Mononuclear cell (primary cell): Measurements from ENCODE around the gene GDPD5. TPM values are rescaled to one million over a fixed set of nuclear protein-coding genes. Genes with fewer than 3 reads are reported as not detected.
A peak's percentile ranks its signal among the peaks of the same experiment; 100 is the strongest.

Source experiments
- H3K27me3 ChIP-seq: 2 replicates; pipeline ENCODE4 v1.6.0; 2011; ENCODE audit warnings: low read length, control low read depth; ENCODE audit not compliant: insufficient read depth
- H3K4me1 ChIP-seq: 2 replicates; pipeline ENCODE4 v1.5.1; 2011; ENCODE audit warnings: mild to moderate bottlenecking, low read length, control low read depth; ENCODE audit not compliant: insufficient read depth
- H3K4me3 ChIP-seq: 2 replicates; pipeline ENCODE4 v1.5.1; 2011; ENCODE audit warnings: mild to moderate bottlenecking, low read length, moderate library complexity
- H3K9me3 ChIP-seq: 2 replicates; pipeline ENCODE4 v1.5.1; 2011; ENCODE audit warnings: low read depth, mild to moderate bottlenecking, control low read depth, low read length
- total RNA-seq: library from RNA; depleted of rRNA; stranded (reverse); fragments of >200 nt; gene quantifications from one replicate; pipeline ENCODE4 v1.2.3, GENCODE V29; 2012

The GDPD5 gene
- total RNA-seq, 1 donor, result 14.5 TPM

GRCh38 chr11:75532200-75533048 lies 6.7 kb upstream of the GDPD5 start:
- Histone ChIP-seq H3K4me1 (peaks cover 26% of the 10 kb centered on the region), H3K27me3 (no peaks in the 10 kb centered on the region), H3K9me3 (no peaks in the 10 kb centered on the region), H3K4me3 (no peak overlapping the region)

DNA sequence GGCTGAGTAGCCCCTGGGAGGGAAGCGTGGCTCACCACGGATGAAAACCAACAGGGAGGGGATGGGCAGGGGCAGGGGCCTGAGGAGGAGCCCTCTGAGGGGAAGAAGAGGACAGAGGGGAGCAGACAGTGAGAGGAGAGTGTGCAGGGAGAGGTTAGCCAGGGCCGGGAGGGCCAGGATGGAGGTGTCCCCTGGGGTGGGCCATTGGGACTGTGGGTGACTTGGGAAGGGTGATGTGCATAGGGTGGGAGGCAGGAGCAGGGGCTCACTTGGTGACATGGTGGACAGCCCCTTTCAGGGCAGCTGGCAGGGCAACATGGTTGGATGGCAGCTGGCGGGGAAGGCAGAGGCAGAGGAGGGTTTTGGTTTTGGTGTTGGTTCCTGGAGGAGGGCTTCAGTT lies 5.6 kb upstream of the GDPD5 start:
- H3K4me3 ChIP-seq, result no peak overlapping the region
- no peaks in the 10 kb centered on the region for H3K27me3 ChIP-seq
- H3K4me1 ChIP-seq, result peaks cover 18% of the 10 kb centered on the region
- no peaks in the 10 kb centered on the region for H3K9me3 ChIP-seq

DNA sequence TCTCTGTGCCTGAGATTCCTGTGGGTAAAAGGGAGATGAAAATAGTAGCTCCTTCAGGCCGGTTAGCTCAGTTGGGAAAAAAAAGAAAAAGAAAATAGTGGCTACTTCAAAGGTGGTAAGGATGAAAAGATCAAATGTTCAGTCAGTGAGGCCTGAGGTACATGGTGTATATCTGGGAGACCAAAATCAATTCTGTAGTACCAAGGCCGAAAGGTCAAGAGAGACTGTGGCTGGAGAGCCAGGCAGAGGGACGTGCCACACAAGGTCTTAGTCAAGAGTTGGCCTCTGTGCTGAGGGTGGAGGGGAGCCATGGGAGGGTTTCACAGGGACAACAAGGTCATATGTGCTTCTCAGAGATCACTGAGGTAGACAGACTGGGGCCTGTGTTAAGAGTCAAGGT lies 4.8 kb upstream of the GDPD5 start:
- H3K9me3 ChIP-seq, result no peaks in the 10 kb centered on the region
- H3K4me1 ChIP-seq, result peaks cover 17% of the 10 kb centered on the region
- no peak overlapping the region for H3K4me3 ChIP-seq
- no peaks in the 10 kb centered on the region for H3K27me3 ChIP-seq

- no peak overlapping the region for H3K4me3 ChIP-seq
These were observed 2.4 kb upstream of the GDPD5 start for GRCh38 chr11:75527938-75528735.

GRCh38 chr11:75527130-75527529 lies 1.4 kb upstream of the GDPD5 start:
- H3K9me3 ChIP-seq, result no peaks in the 10 kb centered on the region

More at GRCh38 chr11:75527938-75528735, 2.4 kb upstream of the GDPD5 start:
- H3K27me3 ChIP-seq, result no peaks in the 10 kb centered on the region
- no peaks in the 10 kb centered on the region for H3K9me3 ChIP-seq
- peaks cover 33% of the 10 kb centered on the region for H3K4me1 ChIP-seq

GRCh38 chr11:75526192-75526541 lies 426 bp upstream of the GDPD5 start:
- H3K9me3 ChIP-seq, result no peaks in the 10 kb centered on the region
- H3K27me3 ChIP-seq, result no peaks in the 10 kb centered on the region
- H3K4me3 ChIP-seq, result peak overlapping the region; percentile 57
- H3K4me1 ChIP-seq, result peaks cover 30% of the 10 kb centered on the region

More at GRCh38 chr11:75527130-75527529, 1.4 kb upstream of the GDPD5 start:
- H3K4me1 ChIP-seq, result peaks cover 32% of the 10 kb centered on the region
- no peak overlapping the region for H3K4me3 ChIP-seq
- no peaks in the 10 kb centered on the region for H3K27me3 ChIP-seq

GRCh38 chr11:75524665-75525432 lies 892 bp downstream of the GDPD5 start:
- H3K27me3 ChIP-seq, result no peaks in the 10 kb centered on the region
- H3K4me3 ChIP-seq, result peak overlapping the region; percentile 57
- peaks cover 30% of the 10 kb centered on the region for H3K4me1 ChIP-seq
- H3K9me3 ChIP-seq, result no peaks in the 10 kb centered on the region

DNA sequence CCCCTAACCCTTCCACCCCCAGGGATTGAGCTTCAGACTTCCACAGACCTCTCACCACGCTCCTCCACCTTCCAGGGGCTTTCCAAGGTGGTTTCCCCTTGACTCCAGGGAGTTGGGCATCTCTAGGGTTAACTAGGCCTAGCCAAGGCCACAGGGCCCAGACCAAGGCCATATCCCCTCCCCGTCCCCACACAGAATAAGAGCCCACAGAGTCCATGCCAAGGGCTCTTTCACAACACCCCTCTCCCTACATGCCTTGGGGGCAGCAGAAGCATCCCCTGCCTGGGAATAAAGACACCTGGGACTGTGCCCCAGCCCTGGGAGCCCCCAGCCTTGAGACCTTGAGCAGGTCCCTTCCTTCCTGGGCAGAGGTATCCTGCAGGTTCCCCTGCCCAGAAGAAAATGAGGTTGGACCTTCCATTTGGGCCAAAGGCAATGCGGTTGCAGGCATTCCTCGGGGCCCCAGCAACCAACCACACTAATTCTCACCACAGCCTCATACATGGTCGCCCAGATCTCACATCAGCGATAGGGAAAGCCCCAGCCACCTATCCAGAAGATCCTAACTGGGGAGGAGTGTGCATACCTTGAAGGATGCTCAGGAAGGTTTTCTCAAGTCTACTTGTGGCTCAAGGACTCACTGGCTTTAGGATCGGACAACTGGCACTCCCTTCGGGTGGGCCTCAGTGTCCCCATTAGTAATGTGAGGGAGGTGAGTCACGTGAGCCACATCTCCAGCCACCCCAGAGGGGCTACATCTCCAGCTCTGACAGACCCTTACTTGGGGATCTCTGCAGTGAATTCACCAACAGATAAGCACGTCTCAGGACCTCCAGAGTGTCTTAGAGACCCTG lies 1.7 kb downstream of the GDPD5 start:
- Histone ChIP-seq H3K4me1 (peaks cover 30% of the 10 kb centered on the region), H3K27me3 (no peaks in the 10 kb centered on the region), H3K9me3 (no peaks in the 10 kb centered on the region), H3K4me3 (no peak overlapping the region)

GRCh38 chr11:75523189-75523588 lies 2.6 kb downstream of the GDPD5 start:
- H3K4me1 ChIP-seq, result peaks cover 30% of the 10 kb centered on the region
- no peaks in the 10 kb centered on the region for H3K27me3 ChIP-seq
- H3K4me3 ChIP-seq, result no peak overlapping the region
- no peaks in the 10 kb centered on the region for H3K9me3 ChIP-seq

DNA sequence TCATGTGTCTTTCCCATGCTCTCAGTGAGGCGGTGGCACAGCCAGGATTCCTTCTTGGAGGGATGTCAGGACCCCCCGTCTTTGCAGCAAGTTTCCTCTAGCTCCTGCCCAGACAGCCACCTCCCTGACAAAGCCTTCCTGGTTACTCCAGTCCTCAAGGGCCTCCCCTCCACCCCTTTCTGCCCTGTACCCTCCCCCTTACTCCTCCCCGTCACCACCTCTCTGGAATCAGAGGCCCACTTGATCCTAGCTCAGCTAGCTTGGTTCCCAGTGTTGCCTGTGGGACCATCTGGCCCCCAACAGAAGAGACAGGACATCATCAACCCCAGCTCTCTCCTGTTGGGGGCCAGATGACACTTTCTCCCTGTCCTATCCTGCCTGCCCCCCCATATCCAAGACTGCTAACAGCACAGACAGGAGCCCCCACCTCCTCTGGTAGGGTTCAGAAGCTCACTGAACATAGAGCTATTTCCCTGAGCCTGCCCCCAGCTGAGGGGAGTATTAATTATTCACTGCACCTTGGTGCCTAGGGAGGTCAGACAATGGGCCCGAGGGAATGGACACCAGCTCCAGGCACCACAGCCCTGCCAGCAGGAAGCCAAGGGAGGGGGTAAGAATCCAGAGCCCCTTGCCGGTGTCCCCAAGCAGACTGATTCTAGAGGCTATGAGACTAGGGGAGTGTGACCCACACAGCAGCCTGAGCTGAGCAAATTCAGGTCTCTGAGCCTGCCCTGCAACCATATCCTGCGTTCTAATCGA lies 3.3 kb downstream of the GDPD5 start:
- Histone ChIP-seq H3K9me3 (no peaks in the 10 kb centered on the region), H3K4me3 (no peak overlapping the region), H3K27me3 (no peaks in the 10 kb centered on the region), H3K4me1 (peaks cover 34% of the 10 kb centered on the region)

- no peak overlapping the region for H3K4me3 ChIP-seq
- peaks cover 36% of the 10 kb centered on the region for H3K4me1 ChIP-seq
- no peaks in the 10 kb centered on the region for H3K27me3 ChIP-seq
- H3K9me3 ChIP-seq, result no peaks in the 10 kb centered on the region
These were observed 5.1 kb downstream of the GDPD5 start for GRCh38 chr11:75520688-75521087.

GRCh38 chr11:75518771-75519653 lies 6.7 kb downstream of the GDPD5 start:
- no peaks in the 10 kb centered on the region for H3K27me3 ChIP-seq
- H3K4me1 ChIP-seq, result peaks cover 22% of the 10 kb centered on the region
- H3K9me3 ChIP-seq, result no peaks in the 10 kb centered on the region
- H3K4me3 ChIP-seq, result no peak overlapping the region

- no peaks in the 10 kb centered on the region for H3K9me3 ChIP-seq
- peaks cover 14% of the 10 kb centered on the region for H3K4me1 ChIP-seq
- no peak overlapping the region for H3K4me3 ChIP-seq
- no peaks in the 10 kb centered on the region for H3K27me3 ChIP-seq
These were observed 7.6 kb downstream of the GDPD5 start for GRCh38 chr11:75518204-75518549.
